HG02763 (cell line): ENCODE measurements around the gene TGFB1.
"Not testable (repeated sequence)": the region's sequence is repeated elsewhere in the genome, so short reads cannot be mapped to it uniquely, and the experiment has no call there.

Experiments used
- ATAC-seq: cut with Tn5 transposase; IDR thresholded peaks from one replicate; pipeline ENCODE4 v1.9.1; 2021; ENCODE audit warnings: mild to moderate bottlenecking, moderate library complexity; ENCODE audit not compliant: unreplicated experiment

The TGFB1 gene

GRCh38 chr19:41304706-41305483 lies 48.8 kb downstream of the TGFB1 start:
- ATAC-seq = no peak

DNA sequence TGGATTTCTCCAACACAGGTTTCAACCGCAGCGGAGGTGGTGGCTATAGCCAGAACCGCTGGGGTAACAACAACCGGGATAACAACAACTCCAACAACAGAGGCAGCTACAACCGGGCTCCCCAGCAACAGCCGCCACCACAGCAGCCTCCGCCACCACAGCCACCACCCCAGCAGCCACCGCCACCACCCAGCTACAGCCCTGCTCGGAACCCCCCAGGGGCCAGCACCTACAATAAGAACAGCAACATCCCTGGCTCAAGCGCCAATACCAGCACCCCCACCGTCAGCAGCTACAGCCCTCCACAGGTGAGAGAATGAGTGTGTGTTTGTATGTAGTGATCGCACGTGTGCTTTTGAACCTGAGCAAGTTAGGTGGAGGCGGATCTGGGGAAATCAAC lies 49.8 kb downstream of the TGFB1 start:
- no peak for ATAC-seq

- no peak for ATAC-seq
Observed at GRCh38 chr19:41302624-41303351, 50.9 kb downstream of the TGFB1 start.

DNA sequence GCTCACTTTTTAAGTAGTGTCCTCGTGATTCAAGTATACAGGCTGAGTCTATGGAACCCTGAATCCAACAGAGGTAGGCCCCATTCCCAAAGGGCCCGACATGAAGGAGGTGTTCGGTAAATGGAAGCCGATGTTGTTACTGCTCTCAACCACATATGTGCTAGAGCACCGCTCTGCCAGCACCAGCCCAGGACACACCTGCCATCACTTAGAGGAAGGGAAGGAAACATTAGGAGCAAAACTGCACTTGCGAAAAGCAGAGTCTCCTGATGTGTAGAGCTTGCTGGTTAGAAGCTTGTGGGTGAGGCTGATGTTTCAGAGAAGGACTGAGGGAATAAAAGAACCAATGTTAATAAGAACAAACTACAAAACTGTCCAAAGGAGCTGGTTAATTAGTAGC lies 53.2 kb downstream of the TGFB1 start:
- ATAC-seq = no peak

DNA sequence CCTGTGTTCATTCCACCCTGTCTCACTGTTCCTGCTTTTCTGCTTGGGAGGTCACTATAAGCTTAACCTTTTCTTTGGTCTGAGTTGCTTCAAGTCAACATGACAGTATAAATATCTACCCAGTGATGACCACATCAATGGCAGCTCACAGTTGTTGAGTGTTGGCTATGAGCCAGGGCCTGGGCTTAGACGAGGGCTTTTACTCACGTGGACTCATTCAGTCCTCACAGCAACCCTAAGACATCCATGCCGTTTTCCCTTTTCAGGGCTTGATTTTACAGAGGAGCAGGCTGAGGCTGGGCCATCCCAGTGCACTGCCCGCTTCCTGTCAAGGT lies 54.0 kb downstream of the TGFB1 start:
- ATAC-seq = no peak

DNA sequence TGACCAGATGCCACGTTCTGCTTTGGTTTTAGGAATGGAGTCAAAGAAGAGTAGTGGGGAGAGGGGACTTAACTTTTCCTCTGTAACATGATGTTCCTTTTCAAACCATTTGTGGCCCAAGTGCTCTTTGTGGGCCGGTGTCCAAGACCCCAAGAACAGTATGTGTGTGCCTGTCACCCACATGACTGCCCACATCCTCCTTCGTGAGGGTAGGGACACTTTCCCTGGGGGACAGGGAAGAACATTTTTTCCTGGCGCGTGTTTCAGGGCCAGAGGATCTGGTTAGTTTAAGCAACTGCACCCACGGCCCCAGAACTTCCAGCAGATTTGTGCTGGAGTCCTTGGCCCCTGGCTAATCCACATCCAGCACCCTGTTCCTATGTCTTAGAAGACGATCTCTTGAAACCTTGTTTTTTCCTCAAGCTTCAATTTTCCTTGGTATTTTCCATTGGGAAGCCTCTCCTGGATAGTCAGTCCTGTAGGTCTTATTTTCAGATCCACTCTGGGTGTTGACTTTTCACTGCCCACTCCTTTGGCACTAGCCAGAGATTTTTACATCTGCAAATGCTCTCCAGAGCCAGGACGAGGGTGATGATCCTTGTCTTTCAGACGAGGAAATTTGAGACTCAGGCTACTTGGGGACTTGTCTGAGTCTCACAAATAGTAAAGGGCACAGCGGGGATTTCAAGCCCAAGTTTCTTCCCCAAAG lies 54.5 kb downstream of the TGFB1 start:
- ATAC-seq = no peak

DNA sequence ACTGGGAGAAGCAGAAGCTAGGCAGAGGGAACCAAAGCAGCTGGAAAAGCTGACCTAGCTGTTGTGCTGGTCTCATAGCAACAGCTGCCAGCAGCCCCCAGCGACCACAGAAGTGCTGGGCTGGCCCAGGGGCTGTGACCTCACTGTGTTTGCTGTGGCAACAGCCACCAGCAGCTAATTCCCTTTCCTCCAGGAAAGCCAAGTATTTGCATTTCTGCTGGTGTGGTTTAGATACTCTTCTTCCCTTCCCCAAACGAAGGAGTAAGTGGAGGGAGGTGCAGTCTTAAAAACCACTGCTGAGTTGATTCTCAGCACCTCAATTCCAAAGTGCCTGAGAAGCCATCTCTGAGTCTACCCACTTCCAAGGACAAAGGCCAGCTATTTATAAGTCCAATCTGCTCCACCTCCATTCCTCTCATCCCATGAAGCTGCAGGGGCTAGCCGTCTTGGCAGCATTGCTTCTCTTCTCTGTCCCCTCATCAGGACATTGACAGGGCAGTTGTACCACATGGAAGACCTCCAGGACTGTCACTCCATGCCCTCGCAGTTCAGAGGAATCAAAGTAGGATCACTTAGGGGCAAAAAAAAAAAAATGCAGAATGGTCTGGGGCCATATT lies 55.3 kb downstream of the TGFB1 start:
- peak; percentile 22 for ATAC-seq

GRCh38 chr19:41297628-41298347 lies 55.9 kb downstream of the TGFB1 start:
- peak; percentile 71 for ATAC-seq

DNA sequence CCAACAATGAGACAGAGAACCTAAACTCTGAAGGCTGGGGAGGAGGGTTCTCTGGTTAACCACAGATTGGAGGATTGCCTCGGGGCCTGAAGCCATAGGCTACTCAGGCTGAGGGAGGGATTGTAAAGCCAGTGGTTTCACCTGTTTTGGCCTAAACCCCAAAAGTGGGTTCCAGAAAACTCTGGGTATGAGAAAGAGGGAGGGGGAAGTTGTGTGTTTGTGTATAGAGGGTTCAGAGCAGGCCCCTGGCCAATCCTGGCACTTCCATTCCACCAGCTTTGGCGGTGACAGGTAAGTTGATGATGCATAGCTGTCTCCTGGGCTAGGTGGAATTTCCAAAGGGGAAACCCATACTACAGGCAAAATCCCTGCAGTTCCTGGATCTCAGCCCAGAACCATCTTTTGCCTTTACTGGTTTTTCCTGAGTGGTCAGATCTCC lies 57.3 kb downstream of the TGFB1 start:
- ATAC-seq = no peak

DNA sequence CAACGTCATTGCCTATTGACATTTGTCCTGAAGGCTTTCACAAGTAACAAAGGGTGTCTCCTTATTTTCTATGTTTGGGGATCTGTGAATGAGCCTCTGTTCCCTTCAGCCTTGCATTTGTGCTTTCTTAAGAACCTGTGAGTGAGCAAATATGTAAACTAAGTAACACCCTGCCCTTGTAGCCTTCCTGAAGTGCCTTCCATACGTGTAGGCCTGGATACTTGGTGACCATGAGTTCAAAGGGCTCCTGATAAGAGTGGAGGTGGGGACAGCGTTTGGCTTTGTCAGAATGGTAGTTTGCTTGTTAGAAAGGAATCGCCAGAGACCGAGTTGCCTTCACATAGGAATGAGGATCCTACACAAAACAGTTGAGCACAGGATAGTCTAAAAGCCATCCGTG lies 58.2 kb downstream of the TGFB1 start:
- no peak for ATAC-seq

DNA sequence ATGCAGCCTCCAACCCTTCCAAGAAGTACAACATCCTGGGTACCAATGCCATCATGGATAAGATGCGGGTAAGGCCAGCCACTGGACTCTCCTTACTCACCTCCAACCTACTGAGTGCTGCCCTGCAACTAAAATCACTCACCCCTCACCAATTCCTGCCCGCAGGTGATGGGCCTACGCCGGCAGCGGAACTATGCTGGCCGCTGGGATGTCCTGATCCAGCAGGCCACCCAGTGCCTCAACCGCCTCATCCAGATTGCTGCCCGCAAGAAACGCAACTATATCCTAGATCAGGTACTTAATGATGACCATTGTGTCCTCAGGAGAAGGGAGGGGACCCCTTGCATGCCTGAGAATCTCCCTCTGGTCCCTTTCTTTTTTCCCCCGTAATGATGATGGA lies 59.3 kb downstream of the TGFB1 start:
- no peak for ATAC-seq

- not testable (repeated sequence) for ATAC-seq
Observed at GRCh38 chr19:41289814-41290213, 63.9 kb downstream of the TGFB1 start.

DNA sequence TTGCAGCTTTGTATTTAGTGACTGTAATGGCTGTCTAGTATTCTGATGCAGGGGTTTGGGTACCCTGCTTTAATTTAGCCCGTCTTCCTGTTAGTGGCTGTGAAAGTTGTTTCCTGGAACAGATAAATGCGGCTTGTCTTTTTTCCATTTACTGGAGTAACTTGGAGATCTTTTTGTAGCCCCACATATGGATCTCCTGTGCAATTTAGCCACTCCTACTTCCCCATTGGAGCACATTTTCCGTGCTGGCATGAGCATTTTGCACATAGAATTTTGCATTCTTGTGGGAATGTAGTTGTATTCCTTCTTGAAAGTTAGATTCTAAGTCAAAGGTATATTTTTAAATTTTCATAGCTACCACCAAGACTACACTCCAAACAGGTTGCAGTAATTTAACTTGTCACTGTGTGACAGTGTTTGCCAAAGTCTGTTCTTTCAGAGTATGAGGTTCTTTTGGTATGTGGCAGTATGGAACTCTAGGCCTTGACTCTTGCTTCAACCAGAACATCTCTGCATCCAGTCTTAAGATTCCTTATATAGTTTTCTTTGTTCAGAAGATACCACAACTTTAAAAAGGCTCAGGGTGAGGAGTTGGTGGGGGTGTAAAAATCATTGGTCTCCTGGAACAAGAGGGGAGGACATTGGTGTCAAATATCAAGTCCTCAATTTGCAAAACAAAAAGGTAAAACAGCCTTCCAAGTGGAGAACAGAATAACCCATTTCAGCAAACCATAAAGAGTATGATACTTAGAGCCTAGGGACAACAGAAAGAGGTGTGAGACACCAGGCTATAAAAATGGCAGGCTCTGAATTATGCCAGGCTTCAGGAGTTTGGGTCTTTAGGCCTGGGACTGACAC lies 64.8 kb downstream of the TGFB1 start:
- no peak for ATAC-seq
